Measurements from ENCODE around the gene LDAF1.
A peak's percentile ranks its signal among the peaks of the same experiment; 100 is the strongest.
"Not testable (repeated sequence)": the region's sequence is repeated elsewhere in the genome, so short reads cannot be mapped to it uniquely, and the experiment has no call there.

The LDAF1 gene

GRCh38 chr16:21158208-21159110 is at the start of gene LDAF1:
LDAF1 (plus strand) TSS chr16:21158674; CDS start chr16:21161183, 2,509 bp downstream.
- peak; percentile 55 to 78 for DNase-seq (ENCODE audit: low read depth in 2 of 2)

GRCh38 chr16:21115551-21115950 is 42.9 kb upstream of the LDAF1 start:
- not testable (repeated sequence) for DNase-seq (ENCODE audit: low read depth in 2 of 2)

GRCh38 chr16:21116148-21116693 is 42.3 kb upstream of the LDAF1 start:
- DNase-seq (ENCODE audit: low read depth in 2 of 2) = peak in 1 of 2 experiments; percentile 0

- no peak for DNase-seq (ENCODE audit: low read depth in 2 of 2)
Measured at GRCh38 chr16:21117567-21117966, 40.9 kb upstream of the LDAF1 start.

- no peak for DNase-seq (ENCODE audit: low read depth in 2 of 2)
Measured at GRCh38 chr16:21120976-21121520, 37.4 kb upstream of the LDAF1 start.

GRCh38 chr16:21125191-21125590 is 33.3 kb upstream of the LDAF1 start:
- DNase-seq (ENCODE audit: low read depth in 2 of 2) = no peak

GRCh38 chr16:21126518-21126917 is 32.0 kb upstream of the LDAF1 start:
- DNase-seq (ENCODE audit: low read depth in 2 of 2) = no peak

- no peak for DNase-seq (ENCODE audit: low read depth in 2 of 2)
Measured at GRCh38 chr16:21128991-21129390, 29.5 kb upstream of the LDAF1 start.

- DNase-seq (ENCODE audit: low read depth in 2 of 2) = no peak
Measured at GRCh38 chr16:21130811-21131210, 27.7 kb upstream of the LDAF1 start.

- no peak for DNase-seq (ENCODE audit: low read depth in 2 of 2)
Measured at GRCh38 chr16:21134053-21134452, 24.4 kb upstream of the LDAF1 start.

- DNase-seq (ENCODE audit: low read depth in 2 of 2) = no peak
Measured at GRCh38 chr16:21145738-21146137, 12.7 kb upstream of the LDAF1 start.

GRCh38 chr16:21150375-21151001 is 8.0 kb upstream of the LDAF1 start, which contains the start of gene DNAH3:
DNAH3 (minus strand) TSS chr16:21150846; CDS start chr16:21150319, 527 bp downstream.
- DNase-seq (ENCODE audit: low read depth in 2 of 2) = no peak

- DNase-seq (ENCODE audit: low read depth in 2 of 2) = not testable (repeated sequence)
Measured at GRCh38 chr16:21152160-21153030, 6.1 kb upstream of the LDAF1 start.

- DNase-seq (ENCODE audit: low read depth in 2 of 2) = not testable (repeated sequence)
Measured at GRCh38 chr16:21153124-21153729, 5.2 kb upstream of the LDAF1 start.

- DNase-seq (ENCODE audit: low read depth in 2 of 2) = not testable (repeated sequence)
Measured at GRCh38 chr16:21156011-21156410, 2.5 kb upstream of the LDAF1 start.

GRCh38 chr16:21156767-21157467 is 1.6 kb upstream of the LDAF1 start:
- no peak for DNase-seq (ENCODE audit: low read depth in 2 of 2)

GRCh38 chr16:21157632-21158031 is 842 bp upstream of the LDAF1 start:
- no peak for DNase-seq (ENCODE audit: low read depth in 2 of 2)

GRCh38 chr16:21159281-21159951 is 942 bp downstream of the LDAF1 start:
- DNase-seq (ENCODE audit: low read depth in 2 of 2) = peak in 1 of 2 experiments; percentile 11

- DNase-seq (ENCODE audit: low read depth in 2 of 2) = no peak
Measured at GRCh38 chr16:21160276-21160675, 1.8 kb downstream of the LDAF1 start.

GRCh38 chr16:21161211-21161610 is 2.7 kb downstream of the LDAF1 start:
- DNase-seq (ENCODE audit: low read depth in 2 of 2) = no peak
